ENCODE results near the gene CENPS. TPM values are rescaled to one million over a fixed set of nuclear protein-coding genes. Genes with fewer than 3 reads are reported as not detected.
A peak's percentile ranks its signal among the peaks of the same experiment; 100 is the strongest.

The CENPS gene
- total and polyA plus RNA-seq, 2 of the 13 experiments (the other 11 are each of a cell fraction or from before 2014, with no cell fraction given), result 3.3 to 22.0 TPM

DNA sequence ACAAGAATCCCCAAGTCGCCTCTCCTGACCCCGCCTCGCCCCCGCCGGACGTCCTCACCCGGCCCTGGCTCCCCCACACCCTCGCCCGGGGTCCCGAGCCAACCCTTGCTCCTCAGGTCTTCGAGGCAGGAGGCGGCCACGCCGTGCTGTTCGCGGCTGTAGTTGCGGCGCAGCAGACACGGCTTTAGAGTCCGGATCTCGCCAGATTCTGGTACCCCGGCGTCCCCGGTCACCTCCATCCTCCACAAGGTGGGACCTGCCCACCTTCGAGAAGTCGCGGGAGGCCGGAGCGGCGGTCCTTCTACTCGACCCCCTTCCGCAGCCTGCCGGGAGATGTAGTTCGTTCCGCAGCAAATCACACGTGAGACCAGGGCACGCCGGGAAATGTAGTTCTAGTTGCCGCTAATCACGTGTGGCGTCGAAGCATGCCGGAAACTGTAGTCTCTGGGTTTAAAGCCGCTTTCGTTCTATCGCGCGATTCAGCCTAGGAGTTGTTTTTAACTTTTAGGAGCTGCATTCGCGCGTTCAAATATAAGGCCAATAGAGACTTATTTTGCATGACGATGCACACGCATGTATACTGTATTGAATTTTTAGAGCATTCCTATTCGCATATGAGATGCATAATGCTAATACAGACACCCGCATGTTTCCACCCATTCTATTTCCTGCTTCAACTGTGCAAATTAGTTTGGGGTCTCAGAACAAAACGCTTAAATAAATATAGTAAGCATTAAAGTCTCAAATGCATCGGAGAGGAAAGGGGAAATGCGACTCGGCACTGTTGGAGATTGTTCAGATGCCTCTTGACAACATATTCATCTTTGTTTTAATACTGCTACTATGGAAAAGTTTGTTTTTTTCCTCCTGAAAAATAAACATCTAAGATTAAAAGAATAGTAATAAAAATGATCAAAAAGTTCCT is 42.2 kb downstream of the CENPS start, which contains the start of gene DFFA (continued):
- TF ChIP-seq, protein P1, sequence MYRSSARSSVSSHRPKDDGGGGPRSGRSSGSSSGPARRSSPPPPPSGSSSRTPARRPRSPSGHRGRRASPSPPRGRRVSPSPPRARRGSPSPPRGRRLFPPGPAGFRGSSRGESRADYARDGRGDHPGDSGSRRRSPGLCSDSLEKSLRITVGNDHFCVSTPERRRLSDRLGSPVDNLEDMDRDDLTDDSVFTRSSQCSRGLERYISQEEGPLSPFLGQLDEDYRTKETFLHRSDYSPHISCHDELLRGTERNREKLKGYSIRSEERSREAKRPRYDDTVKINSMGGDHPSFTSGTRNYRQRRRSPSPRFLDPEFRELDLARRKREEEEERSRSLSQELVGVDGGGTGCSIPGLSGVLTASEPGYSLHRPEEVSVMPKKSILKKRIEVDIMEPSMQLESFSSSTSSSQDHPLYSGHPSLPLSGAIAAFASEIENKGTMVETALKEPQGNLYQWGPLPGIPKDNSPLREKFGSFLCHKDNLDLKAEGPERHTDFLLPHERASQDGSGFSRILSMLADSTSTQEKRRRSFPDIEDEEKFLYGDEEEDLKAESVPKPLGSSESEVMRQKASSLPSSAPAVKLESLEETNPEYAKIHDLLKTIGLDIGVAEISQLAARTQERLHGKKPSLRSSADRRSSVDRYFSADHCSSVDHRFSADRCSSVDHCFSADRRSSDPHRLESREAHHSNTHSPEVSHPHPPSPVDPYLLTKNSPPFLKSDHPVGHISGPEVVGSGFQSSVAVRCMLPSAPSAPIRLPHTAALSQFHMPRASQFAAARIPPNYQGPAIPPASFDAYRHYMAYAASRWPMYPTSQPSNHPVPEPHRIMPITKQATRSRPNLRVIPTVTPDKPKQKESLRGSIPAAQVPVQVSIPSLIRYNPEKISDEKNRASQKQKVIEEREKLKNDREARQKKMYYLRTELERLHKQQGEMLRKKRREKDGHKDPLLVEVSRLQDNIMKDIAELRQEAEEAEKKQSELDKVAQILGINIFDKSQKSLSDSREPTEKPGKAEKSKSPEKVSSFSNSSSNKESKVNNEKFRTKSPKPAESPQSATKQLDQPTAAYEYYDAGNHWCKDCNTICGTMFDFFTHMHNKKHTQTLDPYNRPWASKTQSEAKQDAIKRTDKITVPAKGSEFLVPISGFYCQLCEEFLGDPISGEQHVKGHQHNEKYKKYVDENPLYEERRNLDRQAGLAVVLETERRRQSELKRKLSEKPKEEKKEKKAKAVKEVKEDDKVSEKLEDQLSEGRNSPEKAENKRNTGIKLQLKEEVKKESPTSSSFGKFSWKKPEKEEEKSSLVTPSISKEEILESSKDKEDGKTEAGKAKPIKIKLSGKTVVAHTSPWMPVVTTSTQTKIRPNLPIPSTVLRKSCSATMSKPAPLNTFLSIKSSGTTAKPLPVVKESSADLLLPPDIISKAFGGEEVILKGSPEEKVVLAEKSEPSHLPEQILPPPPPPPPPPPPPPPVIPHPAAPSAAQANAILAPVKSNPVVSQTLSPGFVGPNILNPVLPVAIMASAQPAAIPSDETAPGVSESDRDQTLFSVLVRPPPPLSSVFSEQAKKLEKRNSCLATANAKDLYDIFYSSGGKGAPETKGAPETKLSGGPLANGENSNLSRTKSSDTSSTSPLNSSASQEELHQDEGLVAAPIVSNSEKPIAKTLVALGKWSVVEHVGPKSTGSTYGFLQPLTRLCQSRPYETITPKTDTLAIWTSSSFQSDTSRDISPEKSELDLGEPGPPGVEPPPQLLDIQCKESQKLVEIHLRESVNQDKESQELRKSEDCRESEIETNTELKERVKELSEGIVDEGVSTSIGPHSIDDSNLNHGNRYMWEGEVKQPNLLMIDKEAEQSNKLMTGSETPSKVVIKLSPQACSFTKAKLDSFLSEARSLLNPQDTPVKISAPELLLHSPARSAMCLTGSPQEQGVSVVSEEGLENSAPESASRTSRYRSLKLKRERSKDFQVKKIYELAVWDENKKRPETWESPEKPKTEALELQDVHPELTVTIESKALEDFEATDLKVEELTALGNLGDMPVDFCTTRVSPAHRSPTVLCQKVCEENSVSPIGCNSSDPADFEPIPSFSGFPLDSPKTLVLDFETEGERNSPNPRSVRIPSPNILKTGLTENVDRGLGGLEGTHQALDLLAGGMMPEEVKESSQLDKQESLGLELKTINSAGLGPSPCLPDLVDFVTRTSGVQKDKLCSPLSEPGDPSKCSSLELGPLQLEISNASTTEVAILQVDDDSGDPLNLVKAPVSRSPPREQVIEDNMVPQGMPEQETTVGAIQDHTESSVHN (CRISPR knock-in tag; IDR thresholded peaks at IDR 0.05), result no peak
- no peak for TF ChIP-seq ZBTB34 (CRISPR knock-in tag; IDR thresholded peaks at IDR 0.05)
- no peak for TF ChIP-seq ZNF343 (CRISPR knock-in tag; IDR thresholded peaks at IDR 0.05)
- no peak for TF ChIP-seq RFX5 (IDR thresholded peaks at IDR 0.05; ENCODE audit: low read depth, low read length)
- TF ChIP-seq ATAD3A (CRISPR knock-in tag; IDR thresholded peaks at IDR 0.05), result no peak
- TF ChIP-seq NFATC3 (CRISPR knock-in tag; IDR thresholded peaks at IDR 0.05), result no peak
- no peak for TF ChIP-seq MBNL3 (CRISPR knock-in tag; conservative IDR thresholded peaks at IDR 0.05)
- TF ChIP-seq, protein P2, sequence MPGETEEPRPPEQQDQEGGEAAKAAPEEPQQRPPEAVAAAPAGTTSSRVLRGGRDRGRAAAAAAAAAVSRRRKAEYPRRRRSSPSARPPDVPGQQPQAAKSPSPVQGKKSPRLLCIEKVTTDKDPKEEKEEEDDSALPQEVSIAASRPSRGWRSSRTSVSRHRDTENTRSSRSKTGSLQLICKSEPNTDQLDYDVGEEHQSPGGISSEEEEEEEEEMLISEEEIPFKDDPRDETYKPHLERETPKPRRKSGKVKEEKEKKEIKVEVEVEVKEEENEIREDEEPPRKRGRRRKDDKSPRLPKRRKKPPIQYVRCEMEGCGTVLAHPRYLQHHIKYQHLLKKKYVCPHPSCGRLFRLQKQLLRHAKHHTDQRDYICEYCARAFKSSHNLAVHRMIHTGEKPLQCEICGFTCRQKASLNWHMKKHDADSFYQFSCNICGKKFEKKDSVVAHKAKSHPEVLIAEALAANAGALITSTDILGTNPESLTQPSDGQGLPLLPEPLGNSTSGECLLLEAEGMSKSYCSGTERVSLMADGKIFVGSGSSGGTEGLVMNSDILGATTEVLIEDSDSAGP (CRISPR knock-in tag; IDR thresholded peaks at IDR 0.05; ENCODE audit: borderline replicate concordance), result peak; percentile 89
- TF ChIP-seq SALL2 (CRISPR knock-in tag; IDR thresholded peaks at IDR 0.05), result 0 out of 2 replicates have a peak, but pooled peaks have one; percentile 64
- TF ChIP-seq ZNF598 (CRISPR knock-in tag; IDR thresholded peaks at IDR 0.05; ENCODE audit: borderline replicate concordance), result 0 out of 2 replicates have a peak, but pooled peaks have one; percentile 28
- peak; percentile 77 for TF ChIP-seq ATF1 (CRISPR knock-in tag; IDR thresholded peaks at IDR 0.05)
- TF ChIP-seq, protein P3, sequence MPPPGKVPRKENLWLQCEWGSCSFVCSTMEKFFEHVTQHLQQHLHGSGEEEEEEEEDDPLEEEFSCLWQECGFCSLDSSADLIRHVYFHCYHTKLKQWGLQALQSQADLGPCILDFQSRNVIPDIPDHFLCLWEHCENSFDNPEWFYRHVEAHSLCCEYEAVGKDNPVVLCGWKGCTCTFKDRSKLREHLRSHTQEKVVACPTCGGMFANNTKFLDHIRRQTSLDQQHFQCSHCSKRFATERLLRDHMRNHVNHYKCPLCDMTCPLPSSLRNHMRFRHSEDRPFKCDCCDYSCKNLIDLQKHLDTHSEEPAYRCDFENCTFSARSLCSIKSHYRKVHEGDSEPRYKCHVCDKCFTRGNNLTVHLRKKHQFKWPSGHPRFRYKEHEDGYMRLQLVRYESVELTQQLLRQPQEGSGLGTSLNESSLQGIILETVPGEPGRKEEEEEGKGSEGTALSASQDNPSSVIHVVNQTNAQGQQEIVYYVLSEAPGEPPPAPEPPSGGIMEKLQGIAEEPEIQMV (CRISPR knock-in tag; IDR thresholded peaks at IDR 0.05; ENCODE audit: low read depth), result no peak
- TF ChIP-seq ZNF331 (CRISPR knock-in tag; IDR thresholded peaks at IDR 0.05), result peak; percentile 61; the same call in 1 of the 2 replicates
- TF ChIP-seq ARNT (IDR thresholded peaks at IDR 0.05), result no peak
- TF ChIP-seq HDAC6 (IDR thresholded peaks at IDR 0.05; ENCODE audit: low read depth, low read length), result no peak
